A549 (cell line): ENCODE measurements around the gene FSTL4.

Source experiments
- CEBPB ChIP-seq, 2 experiments: fragments of >200 bp in 1 of 2; sonication (Bioruptor Twin) in 1 of 2; formaldehyde crosslinking in 1 of 2; IDR thresholded peaks; 2 replicates each; pipeline ENCODE4 v1.6.1; 2012 to 2016
- ESRRA ChIP-seq: fragments of 150-350 bp; IDR thresholded peaks from 2 replicates; pipeline ENCODE4 v1.6.1; 2014; ENCODE audit warnings: mild to moderate bottlenecking, low read length, borderline replicate concordance
- FOSB ChIP-seq: fragments of 250-450 bp; sonication (Bioruptor Pico); IDR thresholded peaks from 2 replicates; pipeline ENCODE4 v1.5.0; 2020; ENCODE audit warnings: mild to moderate bottlenecking, moderate library complexity
- GATA3 ChIP-seq: IDR thresholded peaks from 2 replicates; pipeline ENCODE4 v1.6.1; 2012; ENCODE audit warnings: borderline replicate concordance
- MAX ChIP-seq: IDR thresholded peaks from 2 replicates; pipeline ENCODE4 v1.6.1; 2012
- MYC ChIP-seq: IDR thresholded peaks from 2 replicates; pipeline ENCODE4 v1.6.1; 2012; ENCODE audit warnings: mild to moderate bottlenecking, inconsistent platforms, low read length, improper control_type of control experiment, borderline replicate concordance
- POLR2A ChIP-seq: IDR thresholded peaks from 2 replicates; pipeline ENCODE4 v1.6.1; 2012; ENCODE audit warnings: mild to moderate bottlenecking, low read length
- POLR2AphosphoS2 ChIP-seq: conservative IDR thresholded peaks from 2 replicates; pipeline ENCODE4 v1.6.1; 2012; ENCODE audit warnings: low read length, improper control_type of control experiment, inconsistent platforms
- RAD21 ChIP-seq, 2 experiments: fragments of >200 bp in 1 of 2; sonication (Bioruptor Twin) in 1 of 2; formaldehyde crosslinking in 1 of 2; IDR thresholded peaks in 1 of 2; conservative IDR thresholded peaks in 1 of 2; 2 replicates in 1 of 2; 3 replicates in 1 of 2; pipeline ENCODE4 v1.6.1; 2012 to 2018; ENCODE audit warnings: inconsistent platforms in 1 of 2
- RFX5 ChIP-seq: fragments of 450-650 bp; IDR thresholded peaks from 2 replicates; pipeline ENCODE4 v1.7.1; 2014; ENCODE audit warnings: antibody characterized with exemption, mild to moderate bottlenecking, moderate library complexity
- TF ChIP-seq, protein P1 (sequence below): fragments of >200 bp; sonication (Bioruptor Twin); formaldehyde crosslinking; IDR thresholded peaks from 3 replicates; pipeline ENCODE4 v1.5.1; 2016
- TF ChIP-seq, protein P2 (sequence below): IDR thresholded peaks from 2 replicates; pipeline ENCODE4 v1.6.1; 2012
- TF ChIP-seq, protein P3 (sequence below): fragments of 150-350 bp; IDR thresholded peaks from 2 replicates; pipeline ENCODE4 v1.6.1; 2014; ENCODE audit warnings: low read depth, mild to moderate bottlenecking, low read length
- TF ChIP-seq, protein P4 (sequence below): fragments of 200-600 bp; sonication (generic); IDR thresholded peaks from 2 replicates; pipeline ENCODE4 v1.6.1; 2016; ENCODE audit warnings: antibody characterized with exemption, mild to moderate bottlenecking, moderate library complexity

DNA sequence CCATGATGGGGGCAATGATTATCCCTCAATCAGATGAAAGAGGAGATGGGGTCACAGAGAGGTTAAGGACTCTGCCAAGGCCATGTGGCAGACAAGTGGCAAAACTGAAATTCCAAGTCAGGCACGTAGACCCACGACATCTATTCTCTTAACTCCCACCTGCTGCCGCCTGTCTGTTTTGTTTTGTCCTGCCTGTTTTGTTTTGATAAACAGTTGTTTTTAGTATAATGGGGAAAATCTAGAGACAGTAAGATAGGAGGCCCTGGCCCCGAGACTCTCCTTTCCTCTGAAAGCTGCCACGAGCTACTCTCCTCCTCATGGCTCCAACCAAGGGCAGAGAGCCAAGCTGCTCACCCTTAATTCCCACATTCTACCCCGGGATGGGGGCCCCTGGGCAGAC, 4.9 kb downstream of the FSTL4 start:
- TF ChIP-seq, protein P1, sequence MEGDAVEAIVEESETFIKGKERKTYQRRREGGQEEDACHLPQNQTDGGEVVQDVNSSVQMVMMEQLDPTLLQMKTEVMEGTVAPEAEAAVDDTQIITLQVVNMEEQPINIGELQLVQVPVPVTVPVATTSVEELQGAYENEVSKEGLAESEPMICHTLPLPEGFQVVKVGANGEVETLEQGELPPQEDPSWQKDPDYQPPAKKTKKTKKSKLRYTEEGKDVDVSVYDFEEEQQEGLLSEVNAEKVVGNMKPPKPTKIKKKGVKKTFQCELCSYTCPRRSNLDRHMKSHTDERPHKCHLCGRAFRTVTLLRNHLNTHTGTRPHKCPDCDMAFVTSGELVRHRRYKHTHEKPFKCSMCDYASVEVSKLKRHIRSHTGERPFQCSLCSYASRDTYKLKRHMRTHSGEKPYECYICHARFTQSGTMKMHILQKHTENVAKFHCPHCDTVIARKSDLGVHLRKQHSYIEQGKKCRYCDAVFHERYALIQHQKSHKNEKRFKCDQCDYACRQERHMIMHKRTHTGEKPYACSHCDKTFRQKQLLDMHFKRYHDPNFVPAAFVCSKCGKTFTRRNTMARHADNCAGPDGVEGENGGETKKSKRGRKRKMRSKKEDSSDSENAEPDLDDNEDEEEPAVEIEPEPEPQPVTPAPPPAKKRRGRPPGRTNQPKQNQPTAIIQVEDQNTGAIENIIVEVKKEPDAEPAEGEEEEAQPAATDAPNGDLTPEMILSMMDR: no peak
- TF ChIP-seq GATA3 (no peak), RFX5 (no peak), ESRRA (no peak), MYC (no peak), POLR2AphosphoS2 (no peak), MAX (no peak), CEBPB (IDR thresholded peaks at IDR 0.05) (no peak), RAD21 (conservative IDR thresholded peaks at IDR 0.05 in 1 of 2, IDR thresholded peaks at IDR 0.05 in 1 of 2) (no peak), FOSB (no peak), POLR2A (no peak)
- TF ChIP-seq, protein P2, sequence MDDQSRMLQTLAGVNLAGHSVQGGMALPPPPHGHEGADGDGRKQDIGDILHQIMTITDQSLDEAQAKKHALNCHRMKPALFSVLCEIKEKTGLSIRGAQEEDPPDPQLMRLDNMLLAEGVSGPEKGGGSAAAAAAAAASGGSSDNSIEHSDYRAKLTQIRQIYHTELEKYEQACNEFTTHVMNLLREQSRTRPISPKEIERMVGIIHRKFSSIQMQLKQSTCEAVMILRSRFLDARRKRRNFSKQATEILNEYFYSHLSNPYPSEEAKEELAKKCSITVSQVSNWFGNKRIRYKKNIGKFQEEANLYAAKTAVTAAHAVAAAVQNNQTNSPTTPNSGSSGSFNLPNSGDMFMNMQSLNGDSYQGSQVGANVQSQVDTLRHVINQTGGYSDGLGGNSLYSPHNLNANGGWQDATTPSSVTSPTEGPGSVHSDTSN: no peak
- TF ChIP-seq, protein P3, sequence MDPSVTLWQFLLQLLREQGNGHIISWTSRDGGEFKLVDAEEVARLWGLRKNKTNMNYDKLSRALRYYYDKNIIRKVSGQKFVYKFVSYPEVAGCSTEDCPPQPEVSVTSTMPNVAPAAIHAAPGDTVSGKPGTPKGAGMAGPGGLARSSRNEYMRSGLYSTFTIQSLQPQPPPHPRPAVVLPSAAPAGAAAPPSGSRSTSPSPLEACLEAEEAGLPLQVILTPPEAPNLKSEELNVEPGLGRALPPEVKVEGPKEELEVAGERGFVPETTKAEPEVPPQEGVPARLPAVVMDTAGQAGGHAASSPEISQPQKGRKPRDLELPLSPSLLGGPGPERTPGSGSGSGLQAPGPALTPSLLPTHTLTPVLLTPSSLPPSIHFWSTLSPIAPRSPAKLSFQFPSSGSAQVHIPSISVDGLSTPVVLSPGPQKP: no peak
- TF ChIP-seq, protein P4, sequence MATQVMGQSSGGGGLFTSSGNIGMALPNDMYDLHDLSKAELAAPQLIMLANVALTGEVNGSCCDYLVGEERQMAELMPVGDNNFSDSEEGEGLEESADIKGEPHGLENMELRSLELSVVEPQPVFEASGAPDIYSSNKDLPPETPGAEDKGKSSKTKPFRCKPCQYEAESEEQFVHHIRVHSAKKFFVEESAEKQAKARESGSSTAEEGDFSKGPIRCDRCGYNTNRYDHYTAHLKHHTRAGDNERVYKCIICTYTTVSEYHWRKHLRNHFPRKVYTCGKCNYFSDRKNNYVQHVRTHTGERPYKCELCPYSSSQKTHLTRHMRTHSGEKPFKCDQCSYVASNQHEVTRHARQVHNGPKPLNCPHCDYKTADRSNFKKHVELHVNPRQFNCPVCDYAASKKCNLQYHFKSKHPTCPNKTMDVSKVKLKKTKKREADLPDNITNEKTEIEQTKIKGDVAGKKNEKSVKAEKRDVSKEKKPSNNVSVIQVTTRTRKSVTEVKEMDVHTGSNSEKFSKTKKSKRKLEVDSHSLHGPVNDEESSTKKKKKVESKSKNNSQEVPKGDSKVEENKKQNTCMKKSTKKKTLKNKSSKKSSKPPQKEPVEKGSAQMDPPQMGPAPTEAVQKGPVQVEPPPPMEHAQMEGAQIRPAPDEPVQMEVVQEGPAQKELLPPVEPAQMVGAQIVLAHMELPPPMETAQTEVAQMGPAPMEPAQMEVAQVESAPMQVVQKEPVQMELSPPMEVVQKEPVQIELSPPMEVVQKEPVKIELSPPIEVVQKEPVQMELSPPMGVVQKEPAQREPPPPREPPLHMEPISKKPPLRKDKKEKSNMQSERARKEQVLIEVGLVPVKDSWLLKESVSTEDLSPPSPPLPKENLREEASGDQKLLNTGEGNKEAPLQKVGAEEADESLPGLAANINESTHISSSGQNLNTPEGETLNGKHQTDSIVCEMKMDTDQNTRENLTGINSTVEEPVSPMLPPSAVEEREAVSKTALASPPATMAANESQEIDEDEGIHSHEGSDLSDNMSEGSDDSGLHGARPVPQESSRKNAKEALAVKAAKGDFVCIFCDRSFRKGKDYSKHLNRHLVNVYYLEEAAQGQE: no peak
